SK-N-MC (cell line): ENCODE measurements around the gene GPR137B.

ENCODE experiments used
- EZH2 ChIP-seq: fragments of 200-600 bp; sonication (generic); IDR thresholded peaks from one replicate; pipeline ENCODE4 v1.6.1; 2017; ENCODE audit warnings: antibody characterized with exemption
- POLR2AphosphoS5 ChIP-seq: IDR thresholded peaks from 2 replicates; pipeline ENCODE4 v1.6.1; 2012; ENCODE audit warnings: mild to moderate bottlenecking, low read depth, low read length, borderline replicate concordance

GRCh38 chr1:236193184-236193583 is 50.8 kb downstream of the GPR137B start:
- no peak for TF ChIP-seq EZH2
- TF ChIP-seq POLR2AphosphoS5: no peak
